ENCODE data around the gene MCTP1. TPM values are rescaled to one million over a fixed set of nuclear protein-coding genes. Genes with fewer than 3 reads are reported as not detected.
"Not testable (repeated sequence)": the region's sequence is repeated elsewhere in the genome, so short reads cannot be mapped to it uniquely, and the experiment has no call there.

The MCTP1 gene
- total RNA-seq, 2 donors from 2014 or later: 5.1 to 10.0 TPM

- no peak for TF ChIP-seq CTCF (IDR thresholded peaks at IDR 0.05)
- Histone ChIP-seq H3K4me1 (no peaks in the 10 kb centered on the region), H3K27me3 (no peaks in the 10 kb centered on the region), H3K27ac (no peak overlapping the region), H3K36me3 (no peaks in the 10 kb centered on the region), H3K4me3 (no peak overlapping the region), H3K9me3 (no peaks in the 10 kb centered on the region)
- no peak for DNase-seq (ENCODE audit: low spot score)
These were observed 63.7 kb downstream of the MCTP1 start for GRCh38 chr5:95221234-95221633.

GRCh38 chr5:95220381-95220780, 64.5 kb downstream of the MCTP1 start:
- H3K27me3 ChIP-seq: no peaks in the 10 kb centered on the region
- H3K4me1 ChIP-seq: no peaks in the 10 kb centered on the region
- no peak overlapping the region for H3K27ac ChIP-seq
- DNase-seq (ENCODE audit: low spot score): no peak
- H3K4me3 ChIP-seq: no peak overlapping the region
- TF ChIP-seq CTCF (IDR thresholded peaks at IDR 0.05): no peak
- no peaks in the 10 kb centered on the region for H3K36me3 ChIP-seq
- no peaks in the 10 kb centered on the region for H3K9me3 ChIP-seq

- Histone ChIP-seq H3K9me3 (no peaks in the 10 kb centered on the region), H3K27me3 (no peaks in the 10 kb centered on the region), H3K27ac (no peak overlapping the region), H3K4me3 (no peak overlapping the region), H3K4me1 (no peaks in the 10 kb centered on the region), H3K36me3 (no peaks in the 10 kb centered on the region)
- no peak for DNase-seq (ENCODE audit: low spot score)
- no peak for TF ChIP-seq CTCF (IDR thresholded peaks at IDR 0.05)
These were observed 65.5 kb downstream of the MCTP1 start for GRCh38 chr5:95219411-95219810.

GRCh38 chr5:95217881-95218280, 67.0 kb downstream of the MCTP1 start:
- Histone ChIP-seq H3K27me3 (no peaks in the 10 kb centered on the region), H3K4me1 (no peaks in the 10 kb centered on the region), H3K36me3 (no peaks in the 10 kb centered on the region), H3K4me3 (no peak overlapping the region), H3K27ac (no peak overlapping the region), H3K9me3 (no peaks in the 10 kb centered on the region)
- DNase-seq (ENCODE audit: low spot score): no peak
- TF ChIP-seq CTCF (IDR thresholded peaks at IDR 0.05): no peak

GRCh38 chr5:95217351-95217750, 67.5 kb downstream of the MCTP1 start:
- DNase-seq (ENCODE audit: low spot score): no peak
- no peaks in the 10 kb centered on the region for H3K27me3 ChIP-seq
- no peak overlapping the region for H3K4me3 ChIP-seq
- no peak overlapping the region for H3K27ac ChIP-seq
- H3K4me1 ChIP-seq: no peaks in the 10 kb centered on the region
- no peaks in the 10 kb centered on the region for H3K36me3 ChIP-seq
- TF ChIP-seq CTCF (IDR thresholded peaks at IDR 0.05): no peak
- no peaks in the 10 kb centered on the region for H3K9me3 ChIP-seq

GRCh38 chr5:95216136-95216955, 68.5 kb downstream of the MCTP1 start:
- no peaks in the 10 kb centered on the region for H3K9me3 ChIP-seq
- H3K27me3 ChIP-seq: no peaks in the 10 kb centered on the region
- no peaks in the 10 kb centered on the region for H3K36me3 ChIP-seq
- H3K4me1 ChIP-seq: no peaks in the 10 kb centered on the region
- no peak for TF ChIP-seq CTCF (IDR thresholded peaks at IDR 0.05)
- H3K4me3 ChIP-seq: no peak overlapping the region
- no peak overlapping the region for H3K27ac ChIP-seq
- no peak for DNase-seq (ENCODE audit: low spot score)

- not testable (repeated sequence) for H3K4me1 ChIP-seq; DNase-seq (ENCODE audit: low spot score); H3K9me3 ChIP-seq; H3K27ac ChIP-seq; H3K4me3 ChIP-seq; H3K27me3 ChIP-seq; H3K36me3 ChIP-seq
These were observed 77.1 kb downstream of the MCTP1 start for GRCh38 chr5:95207811-95208210.

All from right atrium auricular region (tissue), 2 donors.